CD14-positive monocyte (primary cell): ENCODE measurements around the gene VCAN. TPM values are rescaled to one million over a fixed set of nuclear protein-coding genes. Genes with fewer than 3 reads are reported as not detected.

Source experiments
- DNase-seq, 3 donors: peaks; one replicate each; pipeline ENCODE4 v3.0.0-alpha.2; 2011 to 2022
- H2AFZ ChIP-seq: 2 replicates; pipeline ENCODE4 v1.6.0; 2012; ENCODE audit warnings: mild to moderate bottlenecking, low read depth, low read length, inconsistent platforms; ENCODE audit not compliant: insufficient read depth, poor library complexity, severe bottlenecking
- H3K27ac ChIP-seq, 2 donors: 1 replicate in 1 of 2; 2 replicates in 1 of 2; pipeline ENCODE4 v1.5.1; 2012 to 2013; ENCODE audit warnings: low read length in 2 of 2, control low read depth in 1 of 2, inconsistent platforms in 1 of 2, low read depth in 1 of 2, mild to moderate bottlenecking in 1 of 2
- H3K27me3 ChIP-seq, 2 donors: one replicate each; pipeline versions ENCODE4 v1.6.0 to v1.6.1; 2011 to 2013; ENCODE audit warnings: low read length in 2 of 2; ENCODE audit not compliant: control insufficient read depth in 2 of 2, insufficient read depth in 2 of 2
- H3K36me3 ChIP-seq, 2 donors: replicated peaks in 1 of 2; 1 replicate in 1 of 2; 2 replicates in 1 of 2; pipeline versions ENCODE4 v1.5.1 to v1.6.1; 2012 to 2013; ENCODE audit warnings: low read length in 2 of 2, control low read depth in 1 of 2, inconsistent platforms in 1 of 2, mild to moderate bottlenecking in 1 of 2; ENCODE audit not compliant: insufficient read depth in 2 of 2, control insufficient read depth in 1 of 2
- H3K4me1 ChIP-seq, 2 donors: 1 replicate in 1 of 2; 2 replicates in 1 of 2; pipeline versions ENCODE4 v1.5.1 to v1.6.1; 2012 to 2013; ENCODE audit warnings: low read length in 2 of 2, control low read depth in 1 of 2, inconsistent platforms in 1 of 2, mild to moderate bottlenecking in 1 of 2, moderate library complexity in 1 of 2; ENCODE audit not compliant: insufficient read depth in 2 of 2, control insufficient read depth in 1 of 2
- H3K4me2 ChIP-seq: replicated peaks from 2 replicates; pipeline ENCODE3; 2012; ENCODE audit warnings: low read length, moderate library complexity, mild to moderate bottlenecking; ENCODE audit not compliant: poor library complexity, severe bottlenecking; ENCODE audit errors: extremely low read depth
- H3K4me3 ChIP-seq, 3 experiments: fragments of 200-600 bp in 1 of 3; sonication (generic) in 1 of 3; replicated peaks in 1 of 3; 1 replicate in 2 of 3; 2 replicates in 1 of 3; pipeline ENCODE4 v1.5.1; 2011 to 2013; ENCODE audit warnings: low read length in 3 of 3, mild to moderate bottlenecking in 3 of 3, control low read depth in 2 of 3, low read depth in 2 of 3, inconsistent platforms in 1 of 3, moderate library complexity in 1 of 3
- H3K79me2 ChIP-seq: 2 replicates; pipeline ENCODE4 v1.6.0; 2012; ENCODE audit warnings: mild to moderate bottlenecking, control low read depth, inconsistent platforms, low read length, moderate library complexity; ENCODE audit not compliant: insufficient read depth
- H3K9ac ChIP-seq: 2 replicates; pipeline ENCODE4 v1.6.0; 2017; ENCODE audit warnings: low read length, mild to moderate bottlenecking; ENCODE audit not compliant: insufficient read depth, poor library complexity, severe bottlenecking
- H3K9me3 ChIP-seq, 2 donors: replicated peaks in 1 of 2; 1 replicate in 1 of 2; 2 replicates in 1 of 2; pipeline versions ENCODE4 v1.5.1 to v1.6.1; 2012 to 2013; ENCODE audit warnings: low read length in 2 of 2, control low read depth in 1 of 2; ENCODE audit not compliant: control insufficient read depth in 1 of 2, insufficient read depth in 1 of 2
- H4K20me1 ChIP-seq: 2 replicates; pipeline ENCODE4 v1.6.0; 2012; ENCODE audit warnings: mild to moderate bottlenecking, low read length, control low read depth, moderate library complexity; ENCODE audit not compliant: insufficient read depth
- H3K27ac Mint-ChIP-seq, 7 donors: one replicate each; pipeline ENCODE4 v1.8.0; 2020; ENCODE audit warnings: mild to moderate bottlenecking in 7 of 7, mixed read lengths in 7 of 7, moderate library complexity in 6 of 7, inconsistent platforms in 2 of 7
- H3K27me3 Mint-ChIP-seq, 3 donors: one replicate each; pipeline ENCODE4 v1.8.0; 2021 to 2022; ENCODE audit warnings: low read depth in 3 of 3, mild to moderate bottlenecking in 3 of 3, mixed read lengths in 3 of 3, moderate library complexity in 3 of 3, inconsistent platforms in 1 of 3
- H3K36me3 Mint-ChIP-seq, 2 donors: one replicate each; pipeline ENCODE4 v1.8.0; 2020; ENCODE audit warnings: mixed read lengths in 2 of 2, inconsistent platforms in 1 of 2, mild to moderate bottlenecking in 1 of 2
- H3K4me1 Mint-ChIP-seq: one replicate; pipeline ENCODE4 v1.8.0; 2020; ENCODE audit warnings: mild to moderate bottlenecking, mixed read lengths
- H3K4me3 Mint-ChIP-seq, 2 donors: one replicate each; pipeline ENCODE4 v1.8.0; 2020; ENCODE audit warnings: mild to moderate bottlenecking in 2 of 2, mixed read lengths in 2 of 2, moderate library complexity in 1 of 2
- H3K9me3 Mint-ChIP-seq, 7 donors: one replicate each; pipeline ENCODE4 v1.8.0; 2020 to 2022; ENCODE audit warnings: mixed read lengths in 7 of 7, mild to moderate bottlenecking in 6 of 7, moderate library complexity in 6 of 7, inconsistent platforms in 2 of 7
- WGBS: methylation state at CpG from one replicate; pipeline ENCODE4 v1.1.5; 2013; ENCODE audit warnings: missing lambda C conversion rate; ENCODE audit not compliant: insufficient coverage; 5-methylcytosine and 5-hydroxymethylcytosine counted together
- intact Hi-C, 2 donors: fragments of 100-400 bp; cut with micrococcal nuclease; formaldehyde crosslinking; loops; one replicate each; pipeline versions ENCODE4 v1.15.0 to v1.15.1; 2023
- polyA plus RNA-seq, 3 donors: library from polyadenylated mRNA; depleted of rRNA in 1 of 3; unstranded in 2 of 3; stranded (reverse) in 1 of 3; fragments of 300-500 nt in 2 of 3; fragments of >200 nt in 1 of 3; fragmentation: Illumina TruSeq in 2 of 3; gene quantifications; 1 replicate in 2 of 3; 2 replicates in 1 of 3; pipeline ENCODE4 v1.2.3, GENCODE V29; 2012 to 2021
- TF ChIP-seq, protein P1 (sequence below): fragments of 200-600 bp; IDR thresholded peaks from one replicate; pipeline ENCODE4 v1.8.0; 2022; ENCODE audit warnings: antibody characterized with exemption, mild to moderate bottlenecking

Gene VCAN
- polyA plus RNA-seq, 3 donors, result 417 to 844 (median 630) TPM

DNA sequence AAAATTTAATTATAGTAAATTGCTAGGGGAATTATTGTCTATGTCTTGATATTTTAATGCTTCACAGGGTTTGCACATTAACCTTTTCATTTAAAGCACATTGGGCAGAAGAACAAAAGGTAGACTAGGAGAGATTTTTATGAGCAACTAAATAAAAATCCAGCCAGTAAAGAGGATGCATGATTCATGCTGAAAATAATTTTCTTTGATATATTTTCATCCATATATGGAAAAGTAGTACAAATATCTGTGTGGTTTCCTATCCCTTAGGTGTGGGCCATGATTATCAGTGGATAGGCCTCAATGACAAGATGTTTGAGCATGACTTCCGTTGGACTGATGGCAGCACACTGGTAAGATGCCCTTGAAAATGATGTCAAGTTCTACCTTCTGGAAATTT lies 83.1 kb downstream of the VCAN start:
- no peaks in the 10 kb centered on the region for H3K9me3 ChIP-seq
- no peak overlapping the region for H3K27ac ChIP-seq
- Mint-ChIP-seq H3K36me3 (peaks cover 86 to 97% of the 10 kb centered on the region in 2 donors), H3K27ac (no peak overlapping the region), H3K4me1 (no peaks in the 10 kb centered on the region), H3K9me3 (peaks cover 0 to 2% (median 0%) of the 10 kb centered on the region in 7 donors), H3K27me3 (peaks cover 0 to 3% (median 0%) of the 10 kb centered on the region in 3 donors), H3K4me3 (no peak overlapping the region)
- intact Hi-C loops, result no loop called here
- H3K9ac ChIP-seq, result no peak overlapping the region
- no peaks in the 10 kb centered on the region for H3K27me3 ChIP-seq
- no peaks in the 10 kb centered on the region for H3K4me1 ChIP-seq
- no peak for DNase-seq
- TF ChIP-seq, protein P1, sequence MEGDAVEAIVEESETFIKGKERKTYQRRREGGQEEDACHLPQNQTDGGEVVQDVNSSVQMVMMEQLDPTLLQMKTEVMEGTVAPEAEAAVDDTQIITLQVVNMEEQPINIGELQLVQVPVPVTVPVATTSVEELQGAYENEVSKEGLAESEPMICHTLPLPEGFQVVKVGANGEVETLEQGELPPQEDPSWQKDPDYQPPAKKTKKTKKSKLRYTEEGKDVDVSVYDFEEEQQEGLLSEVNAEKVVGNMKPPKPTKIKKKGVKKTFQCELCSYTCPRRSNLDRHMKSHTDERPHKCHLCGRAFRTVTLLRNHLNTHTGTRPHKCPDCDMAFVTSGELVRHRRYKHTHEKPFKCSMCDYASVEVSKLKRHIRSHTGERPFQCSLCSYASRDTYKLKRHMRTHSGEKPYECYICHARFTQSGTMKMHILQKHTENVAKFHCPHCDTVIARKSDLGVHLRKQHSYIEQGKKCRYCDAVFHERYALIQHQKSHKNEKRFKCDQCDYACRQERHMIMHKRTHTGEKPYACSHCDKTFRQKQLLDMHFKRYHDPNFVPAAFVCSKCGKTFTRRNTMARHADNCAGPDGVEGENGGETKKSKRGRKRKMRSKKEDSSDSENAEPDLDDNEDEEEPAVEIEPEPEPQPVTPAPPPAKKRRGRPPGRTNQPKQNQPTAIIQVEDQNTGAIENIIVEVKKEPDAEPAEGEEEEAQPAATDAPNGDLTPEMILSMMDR, result no peak
- no peak overlapping the region for H2AFZ ChIP-seq
- H3K4me2 ChIP-seq, result no peak overlapping the region
- peaks cover 100% of the 10 kb centered on the region for H4K20me1 ChIP-seq
- H3K36me3 ChIP-seq, result peaks cover 99 to 100% of the 10 kb centered on the region in 2 donors
- WGBS, result 100% methylated on average over 1 of the region's 1 CpG
- no peak overlapping the region for H3K4me3 ChIP-seq
- H3K79me2 ChIP-seq, result peaks cover 11% of the 10 kb centered on the region

DNA sequence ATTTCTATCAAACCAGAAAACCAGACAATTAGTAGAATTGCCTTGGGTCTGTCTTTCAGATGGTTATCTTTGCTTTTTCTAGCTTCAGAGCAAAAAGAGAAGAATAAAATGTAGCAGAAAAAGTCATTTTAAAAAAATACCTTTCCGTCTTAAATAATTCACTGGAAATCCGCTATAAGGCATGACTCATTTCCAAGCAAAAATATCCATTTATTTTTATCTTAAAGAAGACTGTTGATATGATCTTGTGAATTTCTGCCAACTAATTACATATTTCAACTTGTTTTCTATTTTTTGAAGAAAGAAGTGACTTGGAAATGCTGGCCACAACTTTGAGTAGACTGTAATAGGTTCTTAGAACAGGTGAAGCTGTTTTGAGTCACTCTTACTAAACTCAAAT lies 83.7 kb downstream of the VCAN start:
- Histone ChIP-seq H3K9me3 (no peaks in the 10 kb centered on the region), H3K4me2 (no peak overlapping the region), H3K4me1 (no peaks in the 10 kb centered on the region), H3K27ac (no peak overlapping the region), H2AFZ (no peak overlapping the region), H4K20me1 (peaks cover 100% of the 10 kb centered on the region), H3K27me3 (no peaks in the 10 kb centered on the region), H3K4me3 (no peak overlapping the region), H3K9ac (no peak overlapping the region), H3K36me3 (peaks cover 99 to 100% of the 10 kb centered on the region in 2 donors), H3K79me2 (peaks cover 6% of the 10 kb centered on the region)
- Mint-ChIP-seq H3K4me1 (no peaks in the 10 kb centered on the region), H3K27me3 (peaks cover 0 to 3% (median 0%) of the 10 kb centered on the region in 3 donors), H3K4me3 (no peak overlapping the region), H3K36me3 (peaks cover 87 to 97% of the 10 kb centered on the region in 2 donors), H3K27ac (no peak overlapping the region), H3K9me3 (peaks cover 0 to 2% (median 0%) of the 10 kb centered on the region in 7 donors)
- TF ChIP-seq, protein P1, result no peak
- DNase-seq, result no peak
- intact Hi-C loops, result no loop called here
- WGBS, result no CpG with 5 or more reads among the region's 2 CpGs
